GM15510 (cell line): ENCODE data around the gene FUCA2.

Source experiments
- POLR2A ChIP-seq: IDR thresholded peaks from 3 replicates; pipeline ENCODE4 v1.6.1; 2011; ENCODE audit warnings: borderline replicate concordance; ENCODE audit not compliant: insufficient read length; ENCODE audit errors: extremely low read depth

FUCA2 gene

DNA sequence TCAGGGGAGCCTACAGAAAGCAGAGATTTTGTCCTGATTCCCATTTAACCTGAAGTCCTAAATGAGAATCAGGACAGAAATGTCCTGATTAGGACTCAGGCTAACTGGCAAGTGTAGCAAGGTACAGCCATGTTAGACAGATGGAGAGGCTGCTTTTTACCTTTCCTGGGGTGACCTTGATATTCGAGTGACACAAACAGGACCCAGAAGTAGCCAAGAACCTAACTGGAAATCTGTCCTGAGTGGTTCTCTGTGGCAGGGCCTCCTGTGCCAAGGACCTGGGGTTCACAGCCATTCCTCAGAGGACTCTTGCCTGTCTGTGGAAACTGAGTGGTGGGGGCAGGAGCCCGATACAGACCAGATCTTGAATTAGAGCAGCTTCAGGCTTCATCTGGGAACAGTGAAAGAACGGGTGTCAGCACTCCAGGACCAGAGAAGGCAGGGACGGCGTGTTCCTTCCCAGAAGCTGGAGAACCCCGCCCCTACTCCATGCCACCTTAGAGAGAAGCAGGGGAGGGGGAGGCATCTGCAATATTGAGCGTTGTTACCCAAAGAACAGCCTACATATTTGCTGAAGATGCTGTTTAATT lies 4.3 kb upstream of the FUCA2 start:
- TF ChIP-seq POLR2A = no peak

- TF ChIP-seq POLR2A = no peak
These were observed 3.7 kb upstream of the FUCA2 start for GRCh38 chr6:143515061-143515760.

DNA sequence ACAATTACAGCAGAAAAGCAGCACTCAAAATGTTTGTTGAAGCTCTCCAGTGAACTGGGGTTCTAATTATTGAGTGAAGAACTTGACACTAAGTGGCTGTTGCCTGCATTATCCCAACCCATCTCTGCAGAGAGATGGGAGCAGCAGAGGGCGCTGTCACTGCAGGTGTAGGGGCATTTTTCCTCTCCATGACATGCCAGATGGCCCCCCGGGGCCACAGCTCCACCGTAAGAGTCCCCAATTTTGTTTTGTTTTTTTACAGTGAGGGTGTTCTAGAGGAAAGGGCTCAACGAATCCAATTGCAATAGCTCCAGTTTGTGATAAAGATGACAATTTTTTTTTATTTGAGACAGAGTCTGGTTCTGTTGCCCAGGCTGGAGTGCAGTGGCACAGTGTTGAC lies 1.9 kb upstream of the FUCA2 start:
- TF ChIP-seq POLR2A = no peak

GRCh38 chr6:143507358-143508145 lies 4.0 kb downstream of the FUCA2 start:
- no peak for TF ChIP-seq POLR2A

GRCh38 chr6:143506620-143507019 lies 4.9 kb downstream of the FUCA2 start:
- TF ChIP-seq POLR2A = no peak

GRCh38 chr6:143506199-143506598 lies 5.3 kb downstream of the FUCA2 start:
- TF ChIP-seq POLR2A = no peak

DNA sequence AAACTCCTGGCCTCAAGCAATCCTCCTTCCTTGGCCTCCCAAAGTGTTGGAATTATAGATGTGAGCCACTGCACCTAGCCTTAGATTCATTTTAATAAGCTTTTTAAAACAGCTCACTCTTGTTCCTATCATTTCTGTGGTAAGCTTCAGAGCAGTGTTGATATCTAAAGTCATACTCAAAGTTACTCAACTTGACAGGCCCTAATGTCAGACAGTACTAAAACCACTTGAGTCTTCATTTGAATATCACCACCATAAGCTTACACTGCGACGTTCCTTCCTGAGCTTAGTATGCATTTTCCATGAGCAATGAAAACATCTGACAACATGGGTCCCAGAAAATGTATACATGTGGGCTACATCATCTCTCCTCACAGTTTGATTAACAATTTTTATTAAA lies 6.0 kb downstream of the FUCA2 start:
- no peak for TF ChIP-seq POLR2A

- TF ChIP-seq POLR2A = no peak
These were observed 6.4 kb downstream of the FUCA2 start for GRCh38 chr6:143505111-143505510.

- TF ChIP-seq POLR2A = no peak
These were observed 7.2 kb downstream of the FUCA2 start for GRCh38 chr6:143504369-143504768.

GRCh38 chr6:143501851-143502250 lies 9.7 kb downstream of the FUCA2 start:
- TF ChIP-seq POLR2A = no peak

- no peak for TF ChIP-seq POLR2A
These were observed 13.1 kb downstream of the FUCA2 start for GRCh38 chr6:143498428-143498827.

DNA sequence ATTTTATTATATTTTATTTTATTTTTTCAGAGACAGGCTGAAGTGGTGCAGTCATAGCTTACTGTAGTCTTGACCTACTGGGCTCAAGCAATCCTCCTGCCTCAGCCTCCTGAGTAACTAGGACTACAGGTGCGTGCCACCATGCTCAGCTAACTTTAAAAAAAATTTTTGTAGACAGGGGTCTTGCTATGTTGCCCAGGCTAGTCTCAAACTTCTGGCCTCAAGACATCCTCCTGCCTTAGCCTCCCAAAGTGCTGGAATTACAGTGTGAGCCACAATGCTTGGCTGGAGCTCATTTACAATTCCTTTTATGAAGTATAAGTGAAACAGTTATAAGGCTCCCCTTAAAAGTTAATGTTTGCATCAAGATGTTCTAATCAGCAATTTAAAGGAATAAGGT lies 14.5 kb downstream of the FUCA2 start:
- TF ChIP-seq POLR2A = no peak

- TF ChIP-seq POLR2A = no peak
These were observed 20.7 kb downstream of the FUCA2 start for GRCh38 chr6:143490775-143491174.

- no peak for TF ChIP-seq POLR2A
These were observed 21.3 kb downstream of the FUCA2 start for GRCh38 chr6:143490244-143490643.

GRCh38 chr6:143486752-143487151 lies 24.8 kb downstream of the FUCA2 start:
- TF ChIP-seq POLR2A = no peak

DNA sequence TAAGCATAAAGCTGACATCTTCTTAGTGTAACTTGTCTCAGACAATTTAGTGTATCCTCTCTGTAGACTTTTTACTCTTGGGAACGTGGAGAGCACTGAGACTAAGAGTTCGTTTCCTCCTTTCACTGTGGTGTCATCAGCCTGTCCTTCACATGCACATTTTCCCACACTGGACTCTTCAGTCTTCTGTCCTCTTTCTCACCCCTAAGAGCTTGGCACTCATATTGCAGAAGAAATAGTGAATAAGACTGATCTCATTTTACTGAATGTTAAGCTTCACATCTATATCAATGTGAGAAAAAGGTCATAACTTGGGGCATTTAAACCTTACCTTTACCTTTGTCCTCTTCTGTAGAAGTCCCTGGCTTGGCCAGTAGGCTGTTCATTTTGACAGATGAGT lies 25.6 kb downstream of the FUCA2 start:
- no peak for TF ChIP-seq POLR2A
